GM19193 (cell line): Measurements from ENCODE around the gene TMEM39A.
A peak's percentile ranks its signal among the peaks of the same experiment; 100 is the strongest.

ENCODE experiments used
- POLR2A ChIP-seq: IDR thresholded peaks from 4 replicates; pipeline ENCODE4 v1.6.1; 2011; ENCODE audit not compliant: insufficient read depth, insufficient read length; ENCODE audit errors: extremely low read depth

TMEM39A gene

DNA sequence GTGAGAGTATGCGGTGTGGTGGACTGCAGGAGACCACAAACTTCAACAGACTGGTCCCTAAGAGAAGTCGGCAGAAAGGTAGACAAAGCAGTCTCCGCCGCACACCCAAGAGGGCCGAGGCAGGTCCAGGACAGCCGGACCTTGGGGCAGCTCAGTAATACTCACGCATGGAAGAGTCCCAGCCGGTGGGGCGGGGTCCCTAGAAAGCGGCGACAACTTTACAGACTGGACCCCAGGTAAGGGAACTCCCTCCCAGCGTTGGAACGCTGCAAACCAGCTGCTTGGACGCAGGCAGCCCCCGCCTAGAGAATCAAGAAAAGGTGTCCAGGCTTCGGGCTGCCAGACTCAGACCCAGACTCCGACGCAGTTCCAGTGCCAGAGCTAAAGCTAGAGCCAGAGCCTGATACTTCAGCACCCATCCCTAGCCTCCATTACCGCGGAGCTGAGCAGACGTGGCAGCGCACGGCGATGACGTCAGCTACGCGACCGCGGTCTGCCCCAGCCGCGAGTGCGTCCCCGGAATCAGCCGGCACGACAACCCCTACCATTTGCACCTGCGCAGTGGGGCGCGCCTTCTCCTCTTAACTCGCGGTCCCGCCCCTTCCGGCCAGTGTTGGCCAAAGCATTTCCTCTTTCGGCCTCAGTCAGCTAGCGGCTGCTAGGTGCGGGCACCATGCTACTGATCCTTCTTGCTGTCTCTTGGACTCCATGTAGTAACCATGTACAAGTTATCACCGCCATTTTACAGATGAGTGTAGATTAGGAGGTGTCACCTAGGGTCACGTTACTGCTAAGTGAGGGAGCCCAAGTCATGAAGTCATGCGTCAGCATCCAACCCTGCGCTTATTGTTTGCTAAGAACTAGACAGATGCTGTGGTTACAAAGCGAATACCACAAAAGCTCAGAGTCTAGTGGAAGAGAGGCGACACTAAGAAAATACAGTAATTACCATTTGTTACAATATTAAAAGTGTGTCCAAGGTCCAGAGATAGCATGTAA, at the start of gene TMEM39A:
Gene TMEM39A, minus strand, starts transcription at position 445 of the 999 bp plus-strand sequence. CDS start 1,541 bp downstream, outside the sequence.
- peak; percentile 98 for TF ChIP-seq POLR2A

GRCh38 chr3:119510690-119511089, 47.3 kb upstream of the TMEM39A start:
- no peak for TF ChIP-seq POLR2A

GRCh38 chr3:119508172-119508845, 44.9 kb upstream of the TMEM39A start:
- TF ChIP-seq POLR2A = no peak

DNA sequence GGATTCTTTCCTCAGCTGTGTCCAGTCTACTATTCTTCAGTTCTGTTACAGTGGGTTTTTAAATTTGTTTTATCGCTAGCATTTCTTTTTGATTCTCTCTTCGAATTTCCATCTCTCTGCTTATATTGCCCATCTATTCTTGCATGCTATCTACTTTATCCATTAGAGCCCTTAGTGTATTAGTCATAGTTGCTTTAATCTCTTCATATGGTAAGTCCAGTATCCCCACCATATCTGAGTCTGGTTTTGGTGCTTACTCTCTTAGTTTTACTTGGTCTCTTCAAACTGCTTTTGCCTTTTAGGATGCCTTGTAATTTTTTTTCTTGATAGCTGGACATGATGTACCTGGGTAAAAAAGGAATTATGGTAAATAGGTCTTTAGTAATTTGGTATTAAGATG, 44.0 kb upstream of the TMEM39A start:
- TF ChIP-seq POLR2A = no peak

- no peak for TF ChIP-seq POLR2A
Measured at GRCh38 chr3:119506631-119507030, 43.2 kb upstream of the TMEM39A start.

- no peak for TF ChIP-seq POLR2A
Measured at GRCh38 chr3:119500901-119501300, 37.5 kb upstream of the TMEM39A start.

DNA sequence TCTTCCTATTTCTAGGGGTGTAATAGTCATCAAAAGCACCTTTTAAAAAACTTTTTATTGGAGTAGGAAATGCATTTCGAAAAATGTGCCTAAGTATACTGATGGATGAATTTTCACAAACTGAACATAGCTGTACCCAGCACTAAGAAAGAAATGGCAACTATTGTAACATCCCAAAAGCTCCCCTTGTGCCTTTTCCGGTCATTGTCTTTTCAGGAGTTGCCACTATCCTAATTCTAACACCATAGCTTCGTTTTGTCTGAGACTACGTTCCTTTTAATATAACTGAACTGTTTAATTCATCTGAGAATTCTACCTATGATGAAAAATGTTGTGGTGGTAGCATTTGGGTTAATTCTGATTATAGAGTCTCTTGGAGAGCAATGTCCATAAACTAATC, 36.9 kb upstream of the TMEM39A start:
- TF ChIP-seq POLR2A = no peak

GRCh38 chr3:119498186-119499011, 35.0 kb upstream of the TMEM39A start, which contains the start of gene TIMMDC1:
Gene TIMMDC1, plus strand, starts transcription at chr3:119498547. Its CDS starts 187 bp downstream, at chr3:119498734.
- peak; percentile 94 for TF ChIP-seq POLR2A

DNA sequence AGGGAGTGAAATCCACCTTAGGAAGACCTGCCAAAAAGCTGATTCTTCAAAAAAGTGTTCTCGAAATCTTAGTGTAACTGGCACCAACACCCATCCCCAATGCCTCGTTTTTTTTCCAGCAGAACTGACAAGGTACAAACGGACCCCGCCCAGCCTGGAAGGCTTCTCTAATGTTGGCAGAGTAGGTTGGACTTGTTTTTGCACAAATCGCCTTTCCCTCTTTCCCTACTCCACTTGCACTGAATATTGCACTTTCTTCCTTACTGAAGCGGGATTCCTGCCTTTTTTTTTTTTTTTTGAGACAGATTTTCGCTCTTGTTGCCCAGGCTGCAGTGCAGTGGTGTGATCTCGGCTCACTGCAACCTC, 34.4 kb upstream of the TMEM39A start:
- TF ChIP-seq POLR2A = no peak

- TF ChIP-seq POLR2A = no peak
Measured at GRCh38 chr3:119494597-119494996, 31.2 kb upstream of the TMEM39A start.

DNA sequence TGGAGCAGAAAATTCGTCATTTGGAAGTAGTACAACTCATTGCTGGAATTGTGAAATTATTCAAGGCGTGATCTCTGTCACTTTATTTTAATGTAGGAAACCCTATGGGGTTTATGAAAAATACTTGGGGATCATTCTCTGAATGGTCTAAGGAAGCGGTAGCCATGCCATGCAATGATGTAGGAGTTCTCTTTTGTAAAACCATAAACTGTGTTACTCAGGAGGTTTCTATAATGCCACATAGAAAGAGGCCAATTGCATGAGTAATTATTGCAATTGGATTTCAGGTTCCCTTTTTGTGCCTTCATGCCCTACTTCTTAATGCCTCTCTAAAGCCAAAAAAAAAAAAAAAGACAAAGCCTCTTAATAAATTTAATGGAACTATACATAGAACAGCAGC, 29.4 kb upstream of the TMEM39A start:
- no peak for TF ChIP-seq POLR2A

DNA sequence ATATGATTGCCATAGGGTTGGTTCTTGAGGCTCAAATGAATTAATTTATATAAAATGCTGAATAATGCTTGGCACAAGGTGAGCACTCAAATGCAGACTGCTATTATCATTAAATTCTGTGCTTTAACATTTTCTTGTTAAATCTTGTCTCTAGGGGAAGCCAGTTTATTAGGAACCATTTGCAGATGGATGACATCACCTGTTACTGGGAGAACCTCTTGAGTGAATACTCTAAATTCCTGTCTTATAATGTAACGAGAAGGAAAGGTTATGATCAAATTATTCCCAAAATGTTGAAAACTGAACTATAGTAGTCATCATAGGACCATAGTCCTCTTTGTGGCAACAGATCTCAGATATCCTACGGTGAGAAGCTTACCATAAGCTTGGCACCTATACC, 28.7 kb upstream of the TMEM39A start:
- TF ChIP-seq POLR2A = no peak

- TF ChIP-seq POLR2A = no peak
Measured at GRCh38 chr3:119490153-119490552, 26.7 kb upstream of the TMEM39A start.

DNA sequence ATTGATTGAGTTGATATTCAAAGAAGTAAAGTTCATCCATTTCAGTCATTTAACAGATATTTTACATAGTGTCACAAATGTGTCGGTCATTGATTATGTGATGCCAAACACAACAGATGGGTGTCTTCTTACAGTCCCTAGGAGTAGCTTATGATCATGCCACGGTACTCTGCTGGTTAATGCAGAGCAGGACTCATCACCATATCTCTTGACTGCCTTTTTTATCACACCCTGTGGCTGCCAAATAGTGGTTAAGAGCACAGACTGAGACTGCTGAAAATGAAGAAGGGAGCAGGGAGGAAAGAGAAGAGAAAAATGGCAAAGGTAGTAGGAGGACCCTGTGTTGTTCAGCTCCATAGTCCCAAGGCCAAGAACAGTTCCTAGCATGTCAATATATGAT, 22.1 kb upstream of the TMEM39A start:
- TF ChIP-seq POLR2A = no peak

DNA sequence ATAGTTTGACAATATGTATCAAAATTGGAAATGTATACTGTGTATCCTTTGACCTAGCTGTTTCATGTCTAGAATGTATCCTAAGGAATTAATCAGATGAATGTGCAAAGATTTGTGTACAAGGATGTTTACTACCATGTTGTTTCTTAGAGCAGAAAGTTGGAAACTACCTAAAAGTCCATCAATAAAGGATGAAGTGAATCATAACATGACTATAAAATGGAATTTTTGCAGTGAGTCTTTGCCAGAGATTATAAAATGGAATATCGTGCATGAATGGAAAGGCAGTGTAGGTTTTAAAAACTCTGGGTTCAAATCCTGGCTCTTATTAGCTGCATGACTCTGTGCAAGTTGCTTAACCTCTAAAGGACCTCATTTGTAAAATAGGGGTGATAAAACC, 19.7 kb upstream of the TMEM39A start:
- no peak for TF ChIP-seq POLR2A
